HepG2 (cell line): Measurements from ENCODE around the gene TRIM37. TPM values are rescaled to one million over a fixed set of nuclear protein-coding genes. Genes with fewer than 3 reads are reported as not detected.

ENCODE experiments used
- ARHGAP35 ChIP-seq: sonication (generic); formaldehyde crosslinking; IDR thresholded peaks from 2 replicates; pipeline ENCODE4 v1.9.0; 2022; ENCODE audit warnings: mild to moderate bottlenecking, inconsistent platforms, moderate library complexity, missing genetic modification reagents, borderline replicate concordance
- BRF2 ChIP-seq: sonication (generic); formaldehyde crosslinking; IDR thresholded peaks from 2 replicates; pipeline ENCODE4 v1.8.1; 2022; ENCODE audit warnings: mild to moderate bottlenecking, missing genetic modification reagents
- CEBPZ ChIP-seq: IDR thresholded peaks from 2 replicates; pipeline ENCODE4 v1.6.1; 2012; ENCODE audit warnings: low read length, improper control_type of control experiment
- EEA1 ChIP-seq: sonication (generic); formaldehyde crosslinking; IDR thresholded peaks from 2 replicates; pipeline ENCODE4 v1.5.1; 2020; ENCODE audit warnings: mild to moderate bottlenecking, missing genetic modification reagents, borderline replicate concordance
- FUBP1 ChIP-seq: sonication (generic); formaldehyde crosslinking; IDR thresholded peaks from 2 replicates; pipeline ENCODE4 v1.5.1; 2020; ENCODE audit warnings: missing genetic modification reagents, mild to moderate bottlenecking, borderline replicate concordance
- HDAC2 ChIP-seq: sonication (generic); formaldehyde crosslinking; IDR thresholded peaks from 2 replicates; pipeline ENCODE4 v1.4.0; 2020; ENCODE audit warnings: missing genetic modification reagents
- NFKB2 ChIP-seq: sonication (generic); formaldehyde crosslinking; IDR thresholded peaks from 2 replicates; pipeline ENCODE4 v1.4.0; 2020; ENCODE audit warnings: missing genetic modification reagents, borderline replicate concordance
- PCBP1 ChIP-seq: fragments of 200-400 bp; formaldehyde crosslinking; IDR thresholded peaks from 2 replicates; pipeline ENCODE4 v1.6.1; 2017; ENCODE audit warnings: mild to moderate bottlenecking, low read depth, low read length, borderline replicate concordance
- PLSCR1 ChIP-seq: sonication (generic); formaldehyde crosslinking; IDR thresholded peaks from 2 replicates; pipeline ENCODE4 v1.5.0; 2020; ENCODE audit warnings: missing genetic modification reagents, mild to moderate bottlenecking, borderline replicate concordance
- SIX1 ChIP-seq: sonication (generic); formaldehyde crosslinking; IDR thresholded peaks from 2 replicates; pipeline ENCODE4 v1.4.0; 2020; ENCODE audit warnings: missing genetic modification reagents, borderline replicate concordance
- ZBED4 ChIP-seq: sonication (generic); formaldehyde crosslinking; IDR thresholded peaks from 2 replicates; pipeline ENCODE4 v1.4.0; 2020; ENCODE audit warnings: missing genetic modification reagents, borderline replicate concordance
- ZNF17 ChIP-seq: sonication (generic); formaldehyde crosslinking; IDR thresholded peaks from 2 replicates; pipeline ENCODE4 v1.5.0; 2020; ENCODE audit warnings: mild to moderate bottlenecking, missing genetic modification reagents
- ZNF33B ChIP-seq: sonication (generic); formaldehyde crosslinking; IDR thresholded peaks from 2 replicates; pipeline ENCODE4 v1.5.1; 2020; ENCODE audit warnings: mild to moderate bottlenecking, missing genetic modification reagents
- ZNF367 ChIP-seq: sonication (generic); formaldehyde crosslinking; IDR thresholded peaks from 2 replicates; pipeline ENCODE4 v1.4.0; 2020; ENCODE audit warnings: missing genetic modification reagents, borderline replicate concordance
- ZNF556 ChIP-seq: sonication (generic); formaldehyde crosslinking; IDR thresholded peaks from 2 replicates; pipeline ENCODE4 v1.4.0; 2020; ENCODE audit warnings: mild to moderate bottlenecking, missing genetic modification reagents, borderline replicate concordance
- ZNF724P ChIP-seq: sonication (generic); formaldehyde crosslinking; IDR thresholded peaks from 2 replicates; pipeline ENCODE4 v1.8.0; 2022; ENCODE audit warnings: missing genetic modification reagents, borderline replicate concordance
- polyA plus RNA-seq, 8 experiments: library from polyadenylated mRNA; depleted of rRNA in 3 of 8; stranded (reverse) in 7 of 8; unstranded in 1 of 8; fragments of >200 nt; fragmentation: Illumina TruSeq in 4 of 8; extraction: Trizol in 4 of 8; gene quantifications; 2 replicates each; pipeline versions ENCODE4 v1.2.1 to v1.2.3, GENCODE V29; 2011 to 2016; ENCODE audit warnings: low read depth in 4 of 8, missing spikeins in 1 of 8, mixed read lengths in 1 of 8; ENCODE audit not compliant: insufficient read depth in 1 of 8
- total RNA-seq, 5 experiments: library from RNA; depleted of rRNA; stranded (reverse); fragments of >200 nt; fragmentation: Illumina TruSeq; extraction: Trizol; gene quantifications; 2 replicates each; pipeline ENCODE4 v1.2.3, GENCODE V29; 2016; ENCODE audit warnings: low read depth in 1 of 5

Gene TRIM37
- total and polyA plus RNA-seq, 2 of the 13 experiments (the other 11 are each of a cell fraction or from before 2014, with no cell fraction given), result 12.4 to 39.1 TPM

- TF ChIP-seq ZNF367 (CRISPR knock-in tag), result no peak
- TF ChIP-seq ZNF724P (CRISPR knock-in tag), result no peak
- TF ChIP-seq PCBP1, result peak; percentile 96; the same call in 1 of the 2 replicates
- TF ChIP-seq ZNF17 (CRISPR knock-in tag), result no peak; the same call in 1 of the 2 replicates
- TF ChIP-seq ZBED4 (CRISPR knock-in tag), result no peak
- no peak for TF ChIP-seq PLSCR1
- TF ChIP-seq EEA1, result no peak
- TF ChIP-seq ZNF33B, result peak; percentile 82; the same call in 1 of the 2 replicates
- TF ChIP-seq ARHGAP35 (CRISPR knock-in tag), result 0 out of 2 replicates have a peak, but pooled peaks have one; percentile 64
- TF ChIP-seq ZNF556 (CRISPR knock-in tag), result peak; percentile 70; the same call in 1 of the 2 replicates
- TF ChIP-seq SIX1 (CRISPR knock-in tag), result no peak
- TF ChIP-seq NFKB2 (CRISPR knock-in tag), result no peak; the same call in 1 of the 2 replicates
- peak; percentile 72; the same call in 1 of the 2 replicates for TF ChIP-seq HDAC2
- peak; percentile 33; the same call in 1 of the 2 replicates for TF ChIP-seq FUBP1
- peak; percentile 65 for TF ChIP-seq CEBPZ
- no peak for TF ChIP-seq BRF2 (CRISPR knock-in tag)
These were observed 48.2 kb upstream of the TRIM37 start, which contains the start of gene SKA2 (continued) for GRCh38 chr17:59154721-59155438.
